Duodenal mucosa (tissue), 2 donors: ENCODE measurements around the gene SSNA1.

ENCODE experiments used
- H3K27ac ChIP-seq: one replicate; pipeline ENCODE4 v1.7.0; 2013; ENCODE audit warnings: low read depth, low read length
- H3K27me3 ChIP-seq, 2 donors: one replicate each; pipeline ENCODE4 v1.7.0; 2013; ENCODE audit warnings: low read length in 2 of 2, control low read depth in 1 of 2; ENCODE audit not compliant: insufficient read depth in 2 of 2, control insufficient read depth in 1 of 2
- H3K36me3 ChIP-seq, 2 donors: one replicate each; pipeline ENCODE4 v1.7.0; 2013; ENCODE audit warnings: low read length in 2 of 2, control low read depth in 1 of 2; ENCODE audit not compliant: insufficient read depth in 2 of 2, control insufficient read depth in 1 of 2
- H3K4me1 ChIP-seq, 2 donors: one replicate each; pipeline ENCODE4 v1.7.0; 2013; ENCODE audit warnings: low read length in 2 of 2, control low read depth in 1 of 2; ENCODE audit not compliant: insufficient read depth in 2 of 2, control insufficient read depth in 1 of 2
- H3K4me3 ChIP-seq, 2 donors: one replicate each; pipeline ENCODE4 v1.7.0; 2013; ENCODE audit warnings: low read length in 2 of 2, low read depth in 1 of 2
- H3K9ac ChIP-seq, 2 donors: one replicate each; pipeline ENCODE4 v1.7.0; 2013; ENCODE audit warnings: low read length in 2 of 2, low read depth in 1 of 2
- H3K9me3 ChIP-seq, 2 donors: one replicate each; pipeline ENCODE4 v1.7.0; 2013; ENCODE audit warnings: low read length in 2 of 2, control low read depth in 1 of 2; ENCODE audit not compliant: control insufficient read depth in 1 of 2

The SSNA1 gene

DNA sequence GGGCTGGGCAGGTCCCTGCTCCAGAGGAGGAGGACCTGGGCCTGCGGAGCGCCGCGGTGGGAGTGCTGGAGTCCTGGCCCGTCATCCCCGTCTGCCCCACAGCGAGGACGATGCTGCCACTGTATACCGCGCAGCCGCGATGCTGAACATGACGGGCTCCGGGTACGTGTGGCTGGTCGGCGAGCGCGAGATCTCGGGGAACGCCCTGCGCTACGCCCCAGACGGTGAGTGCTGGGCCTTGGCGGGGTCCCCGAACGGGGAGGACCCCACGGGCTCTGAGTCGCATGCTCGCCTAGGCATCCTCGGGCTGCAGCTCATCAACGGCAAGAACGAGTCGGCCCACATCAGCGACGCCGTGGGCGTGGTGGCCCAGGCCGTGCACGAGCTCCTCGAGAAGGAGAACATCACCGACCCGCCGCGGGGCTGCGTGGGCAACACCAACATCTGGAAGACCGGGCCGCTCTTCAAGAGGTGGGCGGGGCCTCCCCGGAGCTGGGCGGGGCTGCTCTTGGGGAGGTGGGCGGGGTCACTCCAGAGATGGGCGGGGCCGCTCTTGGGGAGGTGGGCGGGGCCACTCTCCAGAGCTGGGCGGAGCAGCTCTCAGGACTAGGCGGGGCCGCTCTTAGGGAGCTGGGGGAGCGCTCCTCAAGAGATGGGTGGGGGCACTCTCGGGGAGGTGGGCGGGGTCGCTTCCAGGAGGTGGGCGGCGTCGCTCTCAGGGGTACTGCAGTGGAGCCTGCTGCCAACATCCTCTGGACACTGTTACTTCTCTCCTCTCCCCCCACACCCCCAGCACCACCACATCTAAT is 31.7 kb upstream of the SSNA1 start:
- no peaks in the 10 kb centered on the region for H3K36me3 ChIP-seq
- no peak overlapping the region for H3K9ac ChIP-seq
- H3K9me3 ChIP-seq = no peaks in the 10 kb centered on the region
- H3K27me3 ChIP-seq = peaks cover 34 to 43% of the 10 kb centered on the region in 2 donors
- H3K4me1 ChIP-seq = peaks cover 4 to 23% of the 10 kb centered on the region in 2 donors
- H3K4me3 ChIP-seq = peak overlapping the region in 1 of 2 donors; percentile 43
- no peak overlapping the region for H3K27ac ChIP-seq

DNA sequence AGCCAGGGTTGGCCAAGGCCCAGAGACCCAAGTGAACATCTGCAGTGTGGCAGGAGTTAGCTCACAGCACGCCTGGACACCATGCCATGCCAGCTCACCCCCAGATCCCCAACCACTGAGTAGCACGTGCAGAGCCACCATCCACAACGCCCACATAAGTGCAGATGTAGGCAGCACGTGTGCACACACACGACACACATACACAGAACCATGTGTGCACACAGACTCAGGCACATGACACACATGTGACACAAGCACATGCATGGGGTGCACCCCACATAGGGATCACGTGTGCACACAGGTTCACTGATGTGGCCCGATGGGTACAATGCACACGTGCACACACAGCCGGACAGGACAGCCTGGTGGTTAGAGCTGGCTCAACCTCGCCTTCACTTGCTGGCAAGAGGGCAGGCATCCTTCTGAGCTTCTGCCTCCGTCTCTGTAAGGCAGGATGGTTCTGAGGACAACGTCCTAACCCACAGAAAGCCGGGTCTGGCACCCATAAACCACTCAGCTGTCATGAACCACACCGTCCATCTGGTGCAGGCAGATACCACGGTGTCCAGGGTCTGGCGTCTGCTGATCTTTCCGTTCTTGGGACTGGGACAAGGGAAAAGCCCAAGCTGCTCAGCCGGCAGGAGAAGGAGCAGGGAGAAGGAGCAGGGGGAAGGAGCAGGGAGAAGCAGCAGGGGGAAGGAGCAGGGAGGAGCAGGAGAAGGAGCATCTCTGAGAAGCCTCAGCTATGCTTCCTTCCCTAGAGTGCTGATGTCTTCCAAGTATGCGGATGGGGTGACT is 30.7 kb upstream of the SSNA1 start:
- Histone ChIP-seq H3K9ac (no peak overlapping the region), H3K27me3 (peaks cover 34 to 43% of the 10 kb centered on the region in 2 donors), H3K27ac (no peak overlapping the region), H3K4me1 (peaks cover 4 to 23% of the 10 kb centered on the region in 2 donors), H3K36me3 (no peaks in the 10 kb centered on the region), H3K4me3 (no peak overlapping the region), H3K9me3 (no peaks in the 10 kb centered on the region)

DNA sequence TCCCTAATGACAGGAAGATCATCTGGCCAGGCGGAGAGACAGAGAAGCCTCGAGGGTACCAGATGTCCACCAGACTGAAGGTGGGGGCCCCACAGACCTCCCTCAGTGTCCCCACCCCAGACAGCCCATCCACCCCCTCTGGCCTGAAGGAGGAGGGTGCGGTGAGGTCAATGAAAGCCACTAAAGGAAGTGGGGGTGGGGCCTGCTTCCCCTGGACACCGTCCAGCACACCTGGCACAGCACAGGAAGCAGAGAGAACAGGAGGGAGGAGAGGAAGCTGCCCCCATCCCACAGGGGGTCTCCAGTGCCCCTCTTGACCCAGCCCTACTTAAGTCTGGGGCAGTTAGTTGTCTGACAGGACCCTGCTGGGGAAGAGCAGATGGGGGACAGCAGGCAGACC is 29.9 kb upstream of the SSNA1 start:
- H3K9ac ChIP-seq = no peak overlapping the region
- peaks cover 34 to 43% of the 10 kb centered on the region in 2 donors for H3K27me3 ChIP-seq
- H3K36me3 ChIP-seq = no peaks in the 10 kb centered on the region
- no peak overlapping the region for H3K27ac ChIP-seq
- H3K9me3 ChIP-seq = no peaks in the 10 kb centered on the region
- H3K4me3 ChIP-seq = no peak overlapping the region
- H3K4me1 ChIP-seq = peaks cover 4 to 23% of the 10 kb centered on the region in 2 donors

DNA sequence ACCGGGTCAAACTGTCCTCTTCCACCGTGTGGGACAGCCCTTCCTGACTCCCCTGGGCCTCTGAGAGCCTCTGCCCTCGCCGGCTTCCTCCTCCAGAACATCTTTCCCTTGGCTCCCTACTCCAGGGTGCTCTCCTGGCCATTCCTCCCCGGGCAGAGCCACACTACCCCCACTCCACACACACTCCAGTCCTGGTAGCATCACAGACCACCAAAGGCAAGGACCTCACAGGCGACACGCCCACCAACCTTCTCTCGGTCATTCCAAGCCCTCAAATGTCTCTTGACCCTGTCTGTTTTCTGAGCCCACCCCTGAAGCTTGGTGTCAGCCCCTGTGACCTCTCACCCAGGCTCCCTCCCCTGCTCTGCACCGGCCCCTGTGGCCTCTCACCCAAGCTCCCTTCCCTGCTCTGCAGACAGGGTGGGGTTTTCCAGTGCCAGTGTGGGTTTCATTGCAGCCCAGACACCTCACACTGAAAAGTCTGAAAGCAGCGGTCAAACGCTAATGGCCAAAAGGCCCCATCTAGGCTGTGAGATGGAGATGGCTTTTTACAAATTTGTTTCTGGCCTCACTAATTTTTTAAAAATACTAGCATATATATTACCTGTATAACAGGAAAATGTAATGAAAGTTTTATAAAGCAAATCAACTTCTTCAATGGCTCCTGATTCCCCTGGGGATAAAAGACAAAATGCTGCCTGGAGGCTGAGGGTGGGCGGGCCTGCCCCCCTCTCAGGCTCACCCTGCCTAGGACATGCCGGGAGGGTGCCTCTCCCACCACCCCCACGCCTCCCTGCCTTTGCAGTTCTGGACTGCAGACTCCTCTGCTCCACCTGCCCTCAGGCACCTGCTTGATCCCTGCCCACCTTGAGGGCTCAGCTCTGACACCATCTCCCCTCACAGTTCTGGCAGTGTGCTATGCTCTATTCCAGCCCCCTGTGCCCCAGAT is 29.1 kb upstream of the SSNA1 start:
- H3K36me3 ChIP-seq = no peaks in the 10 kb centered on the region
- H3K27me3 ChIP-seq = peaks cover 37 to 45% of the 10 kb centered on the region in 2 donors
- H3K27ac ChIP-seq = no peak overlapping the region
- no peak overlapping the region for H3K9ac ChIP-seq
- H3K9me3 ChIP-seq = no peaks in the 10 kb centered on the region
- H3K4me1 ChIP-seq = peaks cover 4 to 23% of the 10 kb centered on the region in 2 donors
- no peak overlapping the region for H3K4me3 ChIP-seq

DNA sequence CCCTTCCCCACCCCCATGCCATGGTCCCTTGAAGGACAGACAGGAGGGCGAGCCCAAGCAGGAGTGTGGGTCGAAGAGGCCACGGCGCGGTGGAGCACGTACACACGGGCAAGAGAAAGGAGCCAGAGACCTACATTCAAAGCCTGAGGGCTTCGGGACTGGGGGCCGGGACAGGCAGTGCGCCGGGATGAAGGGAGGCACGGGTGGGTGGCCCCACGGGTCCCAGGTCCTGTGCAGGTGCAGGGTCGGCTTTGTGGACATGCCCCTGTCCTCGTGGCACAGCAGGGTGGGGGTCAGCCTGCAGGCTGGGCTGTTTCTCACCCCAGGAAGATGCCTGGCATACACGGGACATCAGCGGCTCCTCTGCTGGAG is 28.4 kb upstream of the SSNA1 start:
- H3K36me3 ChIP-seq = no peaks in the 10 kb centered on the region
- no peaks in the 10 kb centered on the region for H3K9me3 ChIP-seq
- H3K4me1 ChIP-seq = peaks cover 4 to 23% of the 10 kb centered on the region in 2 donors
- no peak overlapping the region for H3K4me3 ChIP-seq
- peaks cover 37 to 50% of the 10 kb centered on the region in 2 donors for H3K27me3 ChIP-seq
- H3K9ac ChIP-seq = no peak overlapping the region
- H3K27ac ChIP-seq = no peak overlapping the region

DNA sequence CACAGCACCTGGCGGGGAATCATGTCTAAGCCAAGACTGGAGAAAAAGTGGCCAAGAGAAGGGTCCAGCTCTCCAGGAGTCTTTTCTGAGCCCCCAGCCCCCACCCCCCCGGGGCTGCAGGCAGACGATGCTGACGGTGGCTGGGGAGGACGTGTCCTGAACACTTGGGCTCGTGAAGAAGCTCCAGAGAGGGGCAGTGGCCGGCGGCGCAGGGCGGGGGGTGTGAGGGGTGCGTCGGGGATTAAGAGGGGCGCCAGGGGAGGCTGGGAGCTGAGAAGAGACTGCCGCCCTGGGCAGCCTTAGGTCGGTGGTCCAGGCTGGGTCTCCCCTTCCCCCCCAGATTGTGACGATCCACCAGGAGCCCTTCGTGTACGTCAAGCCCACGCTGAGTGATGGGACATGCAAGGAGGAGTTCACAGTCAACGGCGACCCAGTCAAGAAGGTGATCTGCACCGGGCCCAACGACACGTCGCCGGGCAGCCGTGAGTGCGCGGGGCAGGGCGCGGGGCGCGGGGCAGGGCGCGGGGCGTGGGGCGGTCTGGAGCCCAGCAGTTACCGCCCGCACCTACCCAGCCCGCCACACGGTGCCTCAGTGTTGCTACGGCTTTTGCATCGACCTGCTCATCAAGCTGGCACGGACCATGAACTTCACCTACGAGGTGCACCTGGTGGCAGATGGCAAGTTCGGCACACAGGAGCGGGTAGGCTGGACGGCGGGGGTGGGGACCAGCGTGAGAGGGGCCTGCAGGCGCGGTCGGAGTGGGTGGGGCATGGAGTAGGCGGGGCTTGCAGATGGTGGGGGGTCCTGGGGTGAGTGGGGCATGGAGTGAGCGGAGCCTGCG is 27.5 kb upstream of the SSNA1 start:
- Histone ChIP-seq H3K27me3 (peaks cover 36 to 51% of the 10 kb centered on the region in 2 donors), H3K36me3 (no peaks in the 10 kb centered on the region), H3K9me3 (no peaks in the 10 kb centered on the region), H3K4me1 (peaks cover 4 to 23% of the 10 kb centered on the region in 2 donors), H3K9ac (no peak overlapping the region), H3K4me3 (no peak overlapping the region), H3K27ac (no peak overlapping the region)

DNA sequence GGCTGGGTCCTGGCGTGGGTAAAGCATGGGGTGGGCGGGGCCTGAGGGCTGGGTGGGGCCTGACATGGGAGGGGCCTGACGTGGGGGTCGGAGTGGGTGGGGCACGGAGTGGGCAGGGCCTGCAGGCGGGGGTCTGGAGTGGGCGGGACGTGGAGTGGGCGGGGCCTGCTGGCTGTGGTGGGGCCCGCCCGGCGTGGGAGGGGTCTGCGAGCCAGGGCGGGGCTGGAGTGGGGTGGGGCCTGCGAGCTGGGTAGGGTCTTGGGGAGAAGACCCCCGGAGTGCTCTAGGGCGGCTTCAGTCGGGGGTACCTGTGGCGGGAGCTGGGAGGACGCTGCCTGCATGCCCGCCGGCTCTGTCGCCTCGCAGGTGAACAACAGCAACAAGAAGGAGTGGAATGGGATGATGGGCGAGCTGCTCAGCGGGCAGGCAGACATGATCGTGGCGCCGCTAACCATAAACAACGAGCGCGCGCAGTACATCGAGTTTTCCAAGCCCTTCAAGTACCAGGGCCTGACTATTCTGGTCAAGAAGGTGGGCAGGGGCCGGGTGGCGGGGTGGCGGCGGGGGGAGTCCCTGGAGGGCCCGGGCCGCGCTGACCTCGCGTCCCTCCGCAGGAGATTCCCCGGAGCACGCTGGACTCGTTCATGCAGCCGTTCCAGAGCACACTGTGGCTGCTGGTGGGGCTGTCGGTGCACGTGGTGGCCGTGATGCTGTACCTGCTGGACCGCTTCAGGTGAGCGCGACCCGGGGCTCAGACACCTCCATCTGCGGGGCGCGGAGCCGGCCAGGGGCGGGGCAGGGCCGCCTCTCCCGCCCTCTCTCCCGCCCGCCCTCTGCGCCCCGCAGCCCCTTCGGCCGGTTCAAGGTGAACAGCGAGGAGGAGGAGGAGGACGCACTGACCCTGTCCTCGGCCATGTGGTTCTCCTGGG is 26.7 kb upstream of the SSNA1 start:
- Histone ChIP-seq H3K9ac (no peak overlapping the region), H3K9me3 (no peaks in the 10 kb centered on the region), H3K4me1 (peaks cover 0 to 19% of the 10 kb centered on the region in 2 donors), H3K27ac (no peak overlapping the region), H3K36me3 (no peaks in the 10 kb centered on the region), H3K27me3 (peaks cover 37 to 51% of the 10 kb centered on the region in 2 donors), H3K4me3 (no peak overlapping the region)

DNA sequence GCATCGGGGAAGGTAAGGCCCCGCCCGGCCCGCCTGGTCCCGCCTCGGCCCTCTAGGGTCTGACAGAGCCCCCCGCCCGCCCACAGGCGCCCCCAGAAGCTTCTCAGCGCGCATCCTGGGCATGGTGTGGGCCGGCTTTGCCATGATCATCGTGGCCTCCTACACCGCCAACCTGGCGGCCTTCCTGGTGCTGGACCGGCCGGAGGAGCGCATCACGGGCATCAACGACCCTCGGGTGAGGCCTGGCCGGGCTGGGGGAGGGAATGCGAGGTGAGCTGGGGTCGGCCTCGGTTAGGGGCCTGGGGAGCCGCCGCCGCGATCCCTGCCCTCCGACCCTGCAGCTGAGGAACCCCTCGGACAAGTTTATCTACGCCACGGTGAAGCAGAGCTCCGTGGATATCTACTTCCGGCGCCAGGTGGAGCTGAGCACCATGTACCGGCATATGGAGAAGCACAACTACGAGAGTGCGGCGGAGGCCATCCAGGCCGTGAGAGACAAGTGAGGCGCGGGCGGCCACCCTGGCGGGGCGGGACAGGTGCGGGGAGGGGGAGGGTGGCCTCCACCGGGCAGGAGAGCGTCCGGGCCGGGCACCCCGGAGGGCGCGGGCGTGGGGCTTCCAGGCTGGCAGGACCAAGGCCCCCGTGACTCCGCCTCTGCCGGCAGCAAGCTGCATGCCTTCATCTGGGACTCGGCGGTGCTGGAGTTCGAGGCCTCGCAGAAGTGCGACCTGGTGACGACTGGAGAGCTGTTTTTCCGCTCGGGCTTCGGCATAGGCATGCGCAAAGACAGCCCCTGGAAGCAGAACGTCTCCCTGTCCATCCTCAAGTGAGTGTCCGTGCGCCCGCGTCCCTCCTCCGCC is 25.7 kb upstream of the SSNA1 start:
- H3K4me1 ChIP-seq = peaks cover 0 to 15% of the 10 kb centered on the region in 2 donors
- H3K27ac ChIP-seq = no peak overlapping the region
- H3K27me3 ChIP-seq = peaks cover 37 to 47% of the 10 kb centered on the region in 2 donors
- no peak overlapping the region for H3K4me3 ChIP-seq
- H3K9me3 ChIP-seq = no peaks in the 10 kb centered on the region
- H3K9ac ChIP-seq = no peak overlapping the region
- H3K36me3 ChIP-seq = no peaks in the 10 kb centered on the region
